Heart right ventricle (tissue), 16 donors: ENCODE results near the gene PTBP3. TPM values are rescaled to one million over a fixed set of nuclear protein-coding genes. Genes with fewer than 3 reads are reported as not detected.

ENCODE experiments used
- ATAC-seq, 8 donors: fragments of 200-7000 bp; cut with Tn5 transposase; one replicate each; pipeline ENCODE4 v1.9.1; 2020; ENCODE audit warnings: mild to moderate bottlenecking in 8 of 8, moderate library complexity in 8 of 8, moderate number of reproducible peaks in 1 of 8
- DNase-seq, 2 donors: peaks; one replicate each; pipeline ENCODE4 v3.0.0-alpha.2; 2020
- H3K27ac ChIP-seq, 10 donors: fragments of 200-600 bp; sonication (generic) in 2 of 10; one replicate each; pipeline versions ENCODE4 v1.5.0 to v1.8.0; 2020 to 2022; ENCODE audit warnings: mild to moderate bottlenecking in 3 of 10
- H3K27me3 ChIP-seq, 7 donors: fragments of 200-600 bp; one replicate each; pipeline ENCODE4 v1.8.0; 2021 to 2022; ENCODE audit warnings: mild to moderate bottlenecking in 2 of 7
- H3K36me3 ChIP-seq, 9 donors: fragments of 200-600 bp; sonication (generic) in 1 of 9; one replicate each; pipeline versions ENCODE4 v1.5.0 to v1.8.0; 2020 to 2022; ENCODE audit warnings: mild to moderate bottlenecking in 2 of 9
- H3K4me1 ChIP-seq, 9 donors: fragments of 200-600 bp; sonication (generic) in 1 of 9; one replicate each; pipeline versions ENCODE4 v1.5.0 to v1.8.0; 2020 to 2022; ENCODE audit warnings: mild to moderate bottlenecking in 4 of 9
- H3K4me3 ChIP-seq, 10 donors: fragments of 200-600 bp; sonication (generic) in 2 of 10; one replicate each; pipeline versions ENCODE4 v1.5.0 to v1.8.0; 2020 to 2022; ENCODE audit warnings: mild to moderate bottlenecking in 7 of 10, moderate library complexity in 2 of 10
- H3K9me3 ChIP-seq, 11 donors: fragments of 200-600 bp in 10 of 11; sonication (generic) in 2 of 11; one replicate each; pipeline versions ENCODE4 v1.5.0 to v1.8.0; 2013 to 2022; ENCODE audit warnings: mild to moderate bottlenecking in 2 of 11, control low read depth in 1 of 11, moderate library complexity in 1 of 11
- CTCF ChIP-seq, 9 donors: fragments of 200-600 bp; sonication (generic) in 2 of 9; IDR thresholded peaks; one replicate each; pipeline versions ENCODE4 v1.5.0 to v1.8.0; 2021 to 2022; ENCODE audit warnings: antibody characterized with exemption in 9 of 9, mild to moderate bottlenecking in 5 of 9, moderate library complexity in 1 of 9
- WGBS, 2 donors: extraction: QIAGEN DNeasy Blood & Tissue Kit; methylation state at CpG; one replicate each; pipeline ENCODE4 v1.1.7; 2013; ENCODE audit warnings: inconsistent platforms in 1 of 2; 5-methylcytosine and 5-hydroxymethylcytosine counted together
- intact Hi-C, 10 donors: fragments of 100-400 bp; cut with DNase I; formaldehyde crosslinking; loops; one replicate each; pipeline versions ENCODE4 v1.11.1 to v1.14.2; 2022
- polyA plus RNA-seq, 2 donors: library from polyadenylated mRNA; stranded (reverse); fragments of 200-250 nt; gene quantifications; one replicate each; pipeline ENCODE4 v1.2.3, GENCODE V29; 2013
- total RNA-seq, 10 donors: library from RNA; stranded (reverse); fragmentation: NEBNext Ultra II Directional in 3 of 10; extraction: Animal tissue kit (Norgen Biotek cat#: 25700) in 3 of 10; gene quantifications; one replicate each; pipeline versions ENCODE4 v1.2.1 to v1.2.4, GENCODE V29; 2021 to 2023
- donor health status: Arrhythmogenic right ventricular cardiomyopathy.
- donor health status: ischemic (EF 13 %, LVEDD 7.1; RV severe dilation, severe dysfunction).
- donor health status: healthy with polysubstance abuse.
- donor health status: DM: no; HTN: yes; CAD: no.
- donor health status: DM: no; HTN: no; CAD: no.
- donor health status: ischemic (EF 25% LVEDD 6.9; RV normal size, moderate dysfunction).
- donor health status: ischemic (EF 25% LVEDD 5.7; RV mildly dilated, moderate dysfunction).
- donor health status: healthy.
- donor health status: DM: yes; HTN: yes; CAD: no.
- donor health status: Ischemic cardiomyopathy.
- donor health status: ischemic (EF 35%, LVEDD 5.7; RV mildly dilated, moderate dysfunction).
- donor health status: nonischemic (EF 11% LVEDD 7.7; RV severe dilation, severe dysfunction).
- donor health status: DM: yes; HTN: yes; CAD: no.
- donor health status: PGD.
- donor health status: ischemic (EF 29% LVEDD 5.4; RV normal size, mild dysfunction).
- donor health status: nonischemic (EF 23%, LVEDD 6.1; RV moderate dilation, normal function).

The PTBP3 gene
- total and polyA plus RNA-seq, 12 donors: 3.7 to 35.5 (median 15.7) TPM

DNA sequence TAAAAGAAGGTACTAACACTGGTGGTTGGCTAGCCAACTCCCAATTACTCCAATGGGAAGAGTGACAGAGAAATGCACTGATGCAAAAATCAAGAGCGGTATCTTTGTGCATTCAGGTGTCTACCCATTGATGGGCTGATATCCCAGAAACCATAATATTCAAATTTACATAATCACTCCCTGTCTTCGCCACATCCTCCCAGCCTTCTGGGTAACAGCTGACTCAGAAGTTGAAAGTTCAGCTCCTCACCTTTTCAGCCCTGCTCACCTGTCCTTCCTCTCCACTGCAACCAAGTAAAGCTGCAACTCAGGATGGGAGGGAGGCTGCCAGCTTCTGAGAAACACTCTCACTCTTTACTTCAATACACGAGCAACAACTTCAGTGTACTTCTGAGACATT is 165.2 kb downstream of the PTBP3 start:
- WGBS, 2 donors: 77 to 78% methylated on average over 3 of the region's 3 CpGs
- TF ChIP-seq CTCF (IDR thresholded peaks at IDR 0.05): no peak
- Histone ChIP-seq H3K4me3 (no peak overlapping the region), H3K9me3 (no peaks in the 10 kb centered on the region), H3K4me1 (peaks cover 0 to 38% (median 0%) of the 10 kb centered on the region in 9 donors), H3K36me3 (no peaks in the 10 kb centered on the region), H3K27ac (no peak overlapping the region), H3K27me3 (no peaks in the 10 kb centered on the region)
- DNase-seq (no peak), ATAC-seq (no peak)
- intact Hi-C loops: loop anchor here in 1 of 10 donors (5.0 kb wide), 1 partner anchor 164 kb away; the partner anchor contains the start of gene PTBP3

Other genes starting within 250 kb of the PTBP3 start
- gene SUSD1, start 158.3 kb downstream of the PTBP3 start, total RNA-seq: 10 to 100 TPM in 1 of 10 donors, 1 to 10 TPM in 9; 2.2 to 14.7 (median 4.7) TPM
- 1 to 10 TPM; 1.5 to 2.4 TPM for gene SUSD1, start 158.3 kb downstream of the PTBP3 start, polyA plus RNA-seq
- gene HSDL2, start 46.5 kb upstream of the PTBP3 start, total RNA-seq: 100 to 1,000 TPM; 129 to 238 (median 198) TPM
- gene HSDL2, start 46.5 kb upstream of the PTBP3 start, polyA plus RNA-seq: 100 to 1,000 TPM in 1 of 2 donors, 10 to 100 TPM in 1; 36.6 to 119 TPM
- gene KIAA1958, start 153.2 kb upstream of the PTBP3 start, total RNA-seq: 1 to 10 TPM; 3.0 to 7.7 (median 6.6) TPM
- 1 to 10 TPM in 1 of 2 donors, under 1 TPM in 1; 0.59 to 1.2 TPM for gene KIAA1958, start 153.2 kb upstream of the PTBP3 start, polyA plus RNA-seq